GM18868 (cell line): Measurements from ENCODE around the gene RAD51.
"Not testable (repeated sequence)": the region's sequence is repeated elsewhere in the genome, so short reads cannot be mapped to it uniquely, and the experiment has no call there.

Experiments
- ATAC-seq: cut with Tn5 transposase; IDR thresholded peaks from one replicate; pipeline ENCODE4 v1.9.1; 2021; ENCODE audit warnings: mild to moderate bottlenecking, moderate library complexity; ENCODE audit not compliant: unreplicated experiment

The RAD51 gene

GRCh38 chr15:40694688-40695468, at the start of gene RAD51:
RAD51 (plus strand) TSS chr15:40695174; CDS start chr15:40698759, 3,585 bp downstream.
- ATAC-seq = peak; percentile 80

- no peak for ATAC-seq
Measured at GRCh38 chr15:40647523-40647922, 47.5 kb upstream of the RAD51 start.

- no peak for ATAC-seq
Measured at GRCh38 chr15:40650479-40650878, 44.5 kb upstream of the RAD51 start.

GRCh38 chr15:40660686-40661085, 34.3 kb upstream of the RAD51 start:
- no peak for ATAC-seq

- no peak for ATAC-seq
Measured at GRCh38 chr15:40664909-40665308, 30.1 kb upstream of the RAD51 start.

GRCh38 chr15:40676290-40676689, 18.7 kb upstream of the RAD51 start:
- ATAC-seq = not testable (repeated sequence)

GRCh38 chr15:40676906-40677305, 18.1 kb upstream of the RAD51 start:
- ATAC-seq = not testable (repeated sequence)

GRCh38 chr15:40680151-40680550, 14.8 kb upstream of the RAD51 start:
- ATAC-seq = no peak

- ATAC-seq = not testable (repeated sequence)
Measured at GRCh38 chr15:40680959-40681358, 14.0 kb upstream of the RAD51 start.

GRCh38 chr15:40684381-40684780, 10.6 kb upstream of the RAD51 start:
- no peak for ATAC-seq

GRCh38 chr15:40685376-40685775, 9.6 kb upstream of the RAD51 start:
- ATAC-seq = no peak

- ATAC-seq = no peak
Measured at GRCh38 chr15:40688932-40689799, 5.8 kb upstream of the RAD51 start.

- ATAC-seq = no peak
Measured at GRCh38 chr15:40691737-40692136, 3.2 kb upstream of the RAD51 start.

- ATAC-seq = no peak
Measured at GRCh38 chr15:40693904-40694687, 878 bp upstream of the RAD51 start.

GRCh38 chr15:40695469-40695890, 506 bp downstream of the RAD51 start:
- ATAC-seq = no peak

- no peak for ATAC-seq
Measured at GRCh38 chr15:40696228-40696627, 1.3 kb downstream of the RAD51 start.

GRCh38 chr15:40697916-40698315, 2.9 kb downstream of the RAD51 start:
- no peak for ATAC-seq

GRCh38 chr15:40702077-40702476, 7.1 kb downstream of the RAD51 start:
- ATAC-seq = no peak

GRCh38 chr15:40706121-40706520, 11.1 kb downstream of the RAD51 start:
- ATAC-seq = no peak

GRCh38 chr15:40714144-40714543, 19.2 kb downstream of the RAD51 start:
- ATAC-seq = no peak

GRCh38 chr15:40716165-40716564, 21.2 kb downstream of the RAD51 start:
- no peak for ATAC-seq
